ENCODE results near the gene SAA2. TPM values are rescaled to one million over a fixed set of nuclear protein-coding genes. Genes with fewer than 3 reads are reported as not detected.
"Not testable (repeated sequence)": the region's sequence is repeated elsewhere in the genome, so short reads cannot be mapped to it uniquely, and the experiment has no call there.

The SAA2 gene
- total RNA-seq, 4 donors from 2014 or later, result 2.8 to 5.5 (median 3.9) TPM

DNA sequence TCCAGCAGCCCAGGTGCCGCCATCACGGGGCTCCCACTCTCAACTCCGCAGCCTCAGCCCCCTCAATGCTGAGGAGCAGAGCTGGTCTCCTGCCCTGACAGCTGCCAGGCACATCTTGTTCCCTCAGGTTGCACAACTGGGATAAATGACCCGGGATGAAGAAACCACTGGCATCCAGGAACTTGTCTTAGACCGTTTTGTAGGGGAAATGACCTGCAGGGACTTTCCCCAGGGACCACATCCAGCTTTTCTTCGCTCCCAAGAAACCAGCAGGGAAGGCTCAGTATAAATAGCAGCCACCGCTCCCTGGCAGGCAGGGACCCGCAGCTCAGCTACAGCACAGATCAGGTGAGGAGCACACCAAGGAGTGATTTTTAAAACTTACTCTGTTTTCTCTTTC lies 17.5 kb upstream of the SAA2 start, which contains the start of gene SAA1:
SAA1 (plus strand) TSS at position 316 of the 400 bp plus-strand sequence. CDS start 624 bp downstream, outside the sequence.
- no peak within 1 kb of the TSS for H3K4me3 ChIP-seq (ENCODE audit: low read depth, poor library complexity, severe bottlenecking)
- intact Hi-C loops (cut with DNase I; ENCODE audit: low total_unique reads), result no loop called here
- 22 to 37% methylated on average over 8 of the region's 8 CpGs for WGBS, 2 donors
- TF ChIP-seq POLR2A (IDR thresholded peaks at IDR 0.05), result no peak
- TF ChIP-seq, protein P1, sequence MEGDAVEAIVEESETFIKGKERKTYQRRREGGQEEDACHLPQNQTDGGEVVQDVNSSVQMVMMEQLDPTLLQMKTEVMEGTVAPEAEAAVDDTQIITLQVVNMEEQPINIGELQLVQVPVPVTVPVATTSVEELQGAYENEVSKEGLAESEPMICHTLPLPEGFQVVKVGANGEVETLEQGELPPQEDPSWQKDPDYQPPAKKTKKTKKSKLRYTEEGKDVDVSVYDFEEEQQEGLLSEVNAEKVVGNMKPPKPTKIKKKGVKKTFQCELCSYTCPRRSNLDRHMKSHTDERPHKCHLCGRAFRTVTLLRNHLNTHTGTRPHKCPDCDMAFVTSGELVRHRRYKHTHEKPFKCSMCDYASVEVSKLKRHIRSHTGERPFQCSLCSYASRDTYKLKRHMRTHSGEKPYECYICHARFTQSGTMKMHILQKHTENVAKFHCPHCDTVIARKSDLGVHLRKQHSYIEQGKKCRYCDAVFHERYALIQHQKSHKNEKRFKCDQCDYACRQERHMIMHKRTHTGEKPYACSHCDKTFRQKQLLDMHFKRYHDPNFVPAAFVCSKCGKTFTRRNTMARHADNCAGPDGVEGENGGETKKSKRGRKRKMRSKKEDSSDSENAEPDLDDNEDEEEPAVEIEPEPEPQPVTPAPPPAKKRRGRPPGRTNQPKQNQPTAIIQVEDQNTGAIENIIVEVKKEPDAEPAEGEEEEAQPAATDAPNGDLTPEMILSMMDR (IDR thresholded peaks at IDR 0.05), result no peak
- DNase-seq (ENCODE audit: low spot score in 2 of 2), result no peak

DNA sequence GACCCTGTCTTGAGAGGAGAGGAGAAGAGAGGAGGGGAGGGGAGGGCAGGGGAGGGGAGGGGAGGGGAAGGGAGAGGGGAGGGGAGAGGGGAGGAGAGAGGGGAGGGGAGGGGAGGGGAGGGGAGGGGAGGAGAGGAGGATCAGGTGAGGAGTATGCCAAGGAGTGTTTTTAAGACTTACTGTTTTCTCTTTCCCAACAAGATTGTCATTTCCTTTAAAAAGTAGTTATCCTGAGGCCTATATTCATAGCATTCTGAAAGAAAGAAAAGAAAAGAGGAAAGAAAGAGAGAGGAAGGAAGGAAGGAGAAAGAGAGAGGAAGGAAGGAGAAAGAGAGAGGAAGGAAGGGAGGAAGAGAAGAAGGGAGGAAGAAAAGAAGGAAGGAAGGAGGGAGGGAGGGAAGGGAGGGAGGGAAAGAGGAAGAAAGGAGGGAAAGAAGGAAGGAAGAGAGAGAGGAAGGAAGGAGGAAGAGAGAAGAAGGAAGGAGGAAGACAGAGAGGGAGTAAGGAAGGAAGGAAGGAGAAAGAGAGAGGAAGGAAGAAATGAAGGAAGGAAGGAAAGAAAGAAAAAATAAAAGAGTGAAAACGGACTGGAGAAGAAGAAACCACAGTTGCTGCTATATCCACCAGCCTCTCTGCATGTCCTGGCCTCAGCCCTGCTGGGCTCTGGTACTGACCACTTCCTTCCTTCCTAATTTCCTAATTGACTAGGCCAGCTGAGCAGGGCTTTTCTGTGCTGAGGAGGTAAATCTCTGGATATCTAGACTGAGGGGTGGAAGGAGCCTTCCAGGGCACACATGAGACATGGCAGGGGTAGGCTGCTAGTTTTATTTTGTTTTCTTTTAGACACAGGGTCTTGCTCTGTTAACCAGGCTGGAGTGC lies 16.4 kb upstream of the SAA2 start:
- no peak overlapping the region for H3K4me3 ChIP-seq (ENCODE audit: low read depth, poor library complexity, severe bottlenecking)
- WGBS, 2 donors, result 63 to 71% methylated on average over 1 of the region's 1 CpG
- TF ChIP-seq POLR2A (IDR thresholded peaks at IDR 0.05), result no peak
- TF ChIP-seq, protein P1 (IDR thresholded peaks at IDR 0.05), result no peak
- no peak for DNase-seq (ENCODE audit: low spot score in 2 of 2)
- intact Hi-C loops (cut with DNase I; ENCODE audit: low total_unique reads), result no loop called here

DNA sequence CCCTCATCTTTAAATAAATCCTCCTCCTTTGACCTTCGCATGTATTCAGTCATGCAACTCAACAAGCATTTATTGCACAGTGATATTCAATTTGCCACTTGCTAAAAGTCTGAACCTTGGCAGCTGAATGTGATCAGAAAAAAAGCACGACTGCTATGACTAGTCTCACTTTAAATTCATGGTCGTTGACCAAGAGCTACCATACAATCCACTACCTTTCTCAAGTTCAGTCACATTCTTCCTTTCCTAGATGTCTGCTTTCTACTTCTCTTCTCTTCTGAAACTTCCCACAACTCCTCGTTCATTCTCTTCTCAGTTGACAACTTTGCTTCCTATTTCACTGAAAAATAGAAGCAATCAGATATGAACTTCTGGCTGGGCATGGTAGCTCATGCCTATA lies 15.6 kb upstream of the SAA2 start:
- no peak for TF ChIP-seq POLR2A (IDR thresholded peaks at IDR 0.05)
- TF ChIP-seq, protein P1 (IDR thresholded peaks at IDR 0.05), result no peak
- 77 to 89% methylated on average over 4 of the region's 4 CpGs for WGBS, 2 donors
- no peak overlapping the region for H3K4me3 ChIP-seq (ENCODE audit: low read depth, poor library complexity, severe bottlenecking)
- intact Hi-C loops (cut with DNase I; ENCODE audit: low total_unique reads), result no loop called here
- no peak for DNase-seq (ENCODE audit: low spot score in 2 of 2)

DNA sequence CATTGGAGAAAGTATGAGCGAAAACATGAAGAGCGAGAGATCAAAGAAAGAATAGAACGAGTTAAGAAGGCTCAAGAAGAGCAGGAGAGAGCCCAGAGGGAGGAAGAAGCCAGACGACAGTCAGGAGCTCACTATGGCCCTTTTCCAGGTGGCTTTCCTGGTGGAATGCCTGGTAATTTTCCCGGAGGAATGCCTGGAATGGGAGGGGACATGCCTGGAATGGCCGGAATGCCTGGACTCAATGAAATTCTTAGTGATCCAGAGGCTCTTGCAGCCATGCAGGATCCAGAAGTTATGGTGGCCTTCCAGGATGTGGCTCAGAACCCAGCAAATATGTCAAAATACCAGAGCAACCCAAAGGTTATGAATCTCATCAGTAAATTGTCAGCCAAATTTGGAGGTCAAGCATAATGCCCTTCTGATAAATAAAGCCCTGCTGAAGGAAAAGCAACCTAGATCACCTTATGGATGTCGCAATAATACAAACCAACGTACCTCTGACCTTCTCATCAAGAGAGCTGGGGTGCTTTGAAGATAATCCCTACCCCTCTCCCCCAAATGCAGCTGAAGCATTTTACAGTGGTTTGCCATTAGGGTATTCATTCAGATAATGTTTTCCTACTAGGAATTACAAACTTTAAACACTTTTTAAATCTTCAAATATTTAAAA lies 14.3 kb upstream of the SAA2 start:
- 61 to 62% methylated on average over 8 of the region's 8 CpGs for WGBS, 2 donors
- H3K4me3 ChIP-seq (ENCODE audit: low read depth, poor library complexity, severe bottlenecking); DNase-seq (ENCODE audit: low spot score in 2 of 2); intact Hi-C loops (cut with DNase I; ENCODE audit: low total_unique reads): not testable (repeated sequence)

DNA sequence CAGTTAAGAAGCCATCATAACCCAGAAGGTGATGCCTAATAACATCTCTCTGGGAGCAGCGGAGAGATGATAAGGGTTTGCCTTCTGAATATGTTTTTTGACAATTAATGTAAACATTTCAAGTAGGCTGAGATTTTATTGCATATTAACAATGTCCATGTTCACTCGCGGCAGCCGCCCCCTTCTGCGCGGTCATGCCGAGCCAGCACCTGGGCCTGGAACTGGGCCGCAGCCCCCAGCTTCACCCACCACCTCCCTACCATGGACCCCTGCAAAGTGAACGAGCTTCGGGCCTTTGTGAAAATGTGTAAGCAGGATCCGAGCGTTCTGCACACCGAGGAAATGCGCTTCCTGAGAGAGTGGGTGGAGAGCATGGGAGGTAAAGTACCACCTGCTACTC lies 13.3 kb upstream of the SAA2 start:
- TF ChIP-seq, protein P1 (IDR thresholded peaks at IDR 0.05), result no peak
- no peak for DNase-seq (ENCODE audit: low spot score in 2 of 2)
- intact Hi-C loops (cut with DNase I; ENCODE audit: low total_unique reads), result no loop called here
- no peak overlapping the region for H3K4me3 ChIP-seq (ENCODE audit: low read depth, poor library complexity, severe bottlenecking)
- WGBS, 2 donors, result 95 to 96% methylated on average over 14 of the region's 14 CpGs

DNA sequence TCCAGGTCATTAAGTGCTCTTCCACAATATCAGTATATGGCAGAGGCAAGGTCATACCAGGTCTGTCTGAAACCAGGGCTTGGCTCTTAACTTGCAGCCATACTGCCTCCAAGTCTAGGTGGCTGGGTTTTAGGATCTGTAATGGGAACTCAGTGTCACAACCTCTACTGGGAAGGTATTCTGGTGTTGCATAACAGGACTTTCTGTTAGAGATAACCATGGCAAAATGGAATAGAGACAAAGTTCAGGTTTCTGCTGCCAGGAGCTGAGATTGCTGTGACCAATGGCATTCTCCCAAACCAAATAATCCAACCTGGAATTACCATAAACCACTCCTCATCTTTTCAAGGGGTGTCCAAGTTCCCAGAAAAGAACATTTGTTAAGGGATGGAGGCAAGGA lies 10.8 kb upstream of the SAA2 start:
- TF ChIP-seq, protein P1 (IDR thresholded peaks at IDR 0.05), result no peak
- TF ChIP-seq POLR2A (IDR thresholded peaks at IDR 0.05), result no peak
- intact Hi-C loops (cut with DNase I; ENCODE audit: low total_unique reads), result no loop called here
- no peak overlapping the region for H3K4me3 ChIP-seq (ENCODE audit: low read depth, poor library complexity, severe bottlenecking)
- no peak for DNase-seq (ENCODE audit: low spot score in 2 of 2)
